CD4-positive, alpha-beta T cell treated with Interleukin-21 for 1 hour (primary cell): ENCODE results near the gene KCNV2.
A peak's percentile ranks its signal among the peaks of the same experiment; 100 is the strongest.

Experiments used
- DNase-seq: peaks from one replicate; pipeline ENCODE4 v3.0.0-alpha.2; 2020

KCNV2 gene

GRCh38 chr9:2761424-2761823, 44.1 kb downstream of the KCNV2 start:
- DNase-seq, result no peak

- DNase-seq, result peak; percentile 19
Observed at GRCh38 chr9:2764353-2764752, 47.0 kb downstream of the KCNV2 start.

DNA sequence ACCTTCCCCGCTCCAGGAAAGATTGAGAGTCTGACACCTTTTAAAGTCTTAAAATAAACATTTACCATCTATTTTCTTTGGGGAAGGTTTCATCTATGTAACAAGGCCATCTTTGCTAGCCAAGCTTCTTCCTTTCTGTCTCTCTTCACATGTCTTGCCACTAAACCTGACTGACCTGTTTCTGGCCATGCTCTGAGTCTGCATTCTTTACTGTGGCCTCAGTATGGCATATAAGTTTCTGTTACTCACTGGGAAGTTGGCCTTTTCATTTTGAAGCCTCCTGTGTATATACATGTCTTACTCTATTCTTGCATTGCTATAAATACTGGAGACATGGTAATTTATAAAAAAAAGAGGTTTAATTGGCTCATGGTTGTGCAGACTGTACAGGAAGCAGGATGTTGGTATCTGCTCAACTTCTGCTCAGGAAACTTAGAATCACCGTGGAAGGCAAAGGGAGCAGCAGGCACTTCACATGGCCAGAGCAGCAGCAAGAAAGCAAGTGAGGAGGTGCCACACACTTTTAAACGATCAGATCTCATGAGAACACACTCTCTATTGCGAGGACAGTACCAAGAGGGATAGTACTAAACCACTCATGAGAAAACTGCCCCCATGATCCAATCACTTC, 48.1 kb downstream of the KCNV2 start:
- no peak for DNase-seq

- DNase-seq, result no peak
Observed at GRCh38 chr9:2767800-2768677, 50.7 kb downstream of the KCNV2 start.

GRCh38 chr9:2771087-2771486, 53.8 kb downstream of the KCNV2 start:
- DNase-seq, result no peak

DNA sequence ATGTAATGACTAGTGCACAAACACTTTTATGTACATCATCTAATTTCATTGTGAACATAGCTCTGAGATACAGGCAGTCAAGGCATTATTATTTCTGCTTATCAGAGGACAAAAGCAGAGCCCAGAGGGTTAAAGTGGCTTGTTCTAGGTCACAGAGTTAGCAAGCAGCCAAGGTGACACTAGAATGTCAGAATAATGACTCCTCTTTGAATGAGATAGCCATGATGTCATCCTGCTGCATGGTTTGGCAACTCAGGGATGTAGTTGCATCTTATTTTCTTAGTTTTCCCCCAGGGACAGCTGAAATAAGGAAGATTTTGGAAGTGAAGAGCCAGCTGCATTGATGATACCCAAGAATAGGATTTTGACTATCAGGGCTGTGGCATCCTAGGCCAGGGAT, 54.4 kb downstream of the KCNV2 start:
- DNase-seq, result no peak

DNA sequence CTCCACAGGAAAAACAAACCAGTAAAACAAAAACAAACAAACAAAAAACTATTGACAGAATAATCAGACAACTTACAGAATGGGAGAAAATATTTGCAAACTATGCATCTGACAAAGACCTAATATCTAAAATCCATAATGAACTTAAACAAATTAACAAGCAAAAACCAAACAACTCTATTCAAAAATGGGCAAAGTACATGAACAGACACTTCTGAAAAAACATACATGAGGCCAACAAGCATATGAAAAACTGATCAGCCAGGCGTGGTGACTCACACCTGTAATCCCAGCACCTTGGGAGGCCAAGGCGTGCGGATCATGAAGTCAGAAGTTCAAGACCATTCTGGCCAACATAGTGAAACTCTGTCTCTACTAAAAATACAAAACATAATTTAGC, 60.1 kb downstream of the KCNV2 start:
- no peak for DNase-seq

- no peak for DNase-seq
Observed at GRCh38 chr9:2778816-2779215, 61.5 kb downstream of the KCNV2 start.
